ENCODE measurements around the gene RRP1B.
A peak's percentile ranks its signal among the peaks of the same experiment; 100 is the strongest.

The RRP1B gene

DNA sequence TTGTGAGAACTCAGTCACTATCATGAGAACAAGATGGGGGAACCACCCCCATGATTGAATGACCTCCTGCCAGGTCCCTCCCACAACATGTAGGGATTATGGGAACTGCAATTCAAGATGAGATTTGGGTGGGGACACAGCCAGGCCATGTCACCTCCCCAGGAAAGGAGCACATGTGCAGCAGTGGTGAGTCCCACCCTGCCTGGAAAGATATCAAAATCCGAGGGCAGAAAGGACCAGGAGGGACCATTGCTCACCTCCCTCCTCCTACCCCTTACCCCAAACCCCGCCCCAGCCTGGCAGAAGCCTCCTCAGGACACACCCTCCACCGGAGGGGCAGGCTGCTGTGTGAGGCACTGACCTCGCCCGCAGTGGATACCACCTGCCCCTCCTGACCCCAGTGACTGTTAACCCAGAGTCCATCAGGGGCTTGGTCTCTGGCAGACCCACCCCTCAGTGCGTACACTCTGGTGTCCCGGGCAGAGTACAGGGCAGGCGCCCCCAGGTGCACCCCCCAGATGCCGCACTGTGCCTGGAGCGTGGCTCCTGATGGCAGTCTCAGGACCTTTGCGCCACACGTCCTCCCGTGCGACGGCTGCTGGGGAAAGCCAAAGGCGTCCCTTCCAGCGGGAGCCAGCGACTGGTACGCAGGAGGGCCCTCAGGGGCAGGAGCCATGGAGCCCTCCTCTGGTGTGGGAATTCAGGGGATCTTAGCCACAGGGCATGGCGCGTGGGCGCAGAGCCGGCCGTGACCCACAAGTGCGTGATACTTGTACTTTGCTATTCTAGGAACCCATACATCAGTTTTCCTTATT, 80.5 kb downstream of the RRP1B start:
- no peak for TF ChIP-seq POLR2AphosphoS5 (IDR thresholded peaks at IDR 0.05; ENCODE audit: low read depth)
- TF ChIP-seq SPI1 (IDR thresholded peaks at IDR 0.05; ENCODE audit: borderline replicate concordance, low read depth) = no peak
- TF ChIP-seq, protein P1, sequence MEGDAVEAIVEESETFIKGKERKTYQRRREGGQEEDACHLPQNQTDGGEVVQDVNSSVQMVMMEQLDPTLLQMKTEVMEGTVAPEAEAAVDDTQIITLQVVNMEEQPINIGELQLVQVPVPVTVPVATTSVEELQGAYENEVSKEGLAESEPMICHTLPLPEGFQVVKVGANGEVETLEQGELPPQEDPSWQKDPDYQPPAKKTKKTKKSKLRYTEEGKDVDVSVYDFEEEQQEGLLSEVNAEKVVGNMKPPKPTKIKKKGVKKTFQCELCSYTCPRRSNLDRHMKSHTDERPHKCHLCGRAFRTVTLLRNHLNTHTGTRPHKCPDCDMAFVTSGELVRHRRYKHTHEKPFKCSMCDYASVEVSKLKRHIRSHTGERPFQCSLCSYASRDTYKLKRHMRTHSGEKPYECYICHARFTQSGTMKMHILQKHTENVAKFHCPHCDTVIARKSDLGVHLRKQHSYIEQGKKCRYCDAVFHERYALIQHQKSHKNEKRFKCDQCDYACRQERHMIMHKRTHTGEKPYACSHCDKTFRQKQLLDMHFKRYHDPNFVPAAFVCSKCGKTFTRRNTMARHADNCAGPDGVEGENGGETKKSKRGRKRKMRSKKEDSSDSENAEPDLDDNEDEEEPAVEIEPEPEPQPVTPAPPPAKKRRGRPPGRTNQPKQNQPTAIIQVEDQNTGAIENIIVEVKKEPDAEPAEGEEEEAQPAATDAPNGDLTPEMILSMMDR (IDR thresholded peaks at IDR 0.05; ENCODE audit: insufficient read depth, low read length) = no peak
- no peak for TF ChIP-seq REST (IDR thresholded peaks at IDR 0.05; ENCODE audit: insufficient replicate concordance, low read depth)
- no peak for TF ChIP-seq GABPA (IDR thresholded peaks at IDR 0.05; ENCODE audit: low read depth)
- Histone ChIP-seq H3K4me3 (replicated peaks; ENCODE audit: insufficient read depth, low read length) (no peak overlapping the region), H3K27ac (replicated peaks) (no peak overlapping the region), H3K27me3 (ENCODE audit: insufficient read depth, poor library complexity, severe bottlenecking) (no peaks in the 10 kb centered on the region)
- no peak for DNase-seq (ENCODE audit: low read depth in 1 of 2, low spot score in 1 of 2)

DNA sequence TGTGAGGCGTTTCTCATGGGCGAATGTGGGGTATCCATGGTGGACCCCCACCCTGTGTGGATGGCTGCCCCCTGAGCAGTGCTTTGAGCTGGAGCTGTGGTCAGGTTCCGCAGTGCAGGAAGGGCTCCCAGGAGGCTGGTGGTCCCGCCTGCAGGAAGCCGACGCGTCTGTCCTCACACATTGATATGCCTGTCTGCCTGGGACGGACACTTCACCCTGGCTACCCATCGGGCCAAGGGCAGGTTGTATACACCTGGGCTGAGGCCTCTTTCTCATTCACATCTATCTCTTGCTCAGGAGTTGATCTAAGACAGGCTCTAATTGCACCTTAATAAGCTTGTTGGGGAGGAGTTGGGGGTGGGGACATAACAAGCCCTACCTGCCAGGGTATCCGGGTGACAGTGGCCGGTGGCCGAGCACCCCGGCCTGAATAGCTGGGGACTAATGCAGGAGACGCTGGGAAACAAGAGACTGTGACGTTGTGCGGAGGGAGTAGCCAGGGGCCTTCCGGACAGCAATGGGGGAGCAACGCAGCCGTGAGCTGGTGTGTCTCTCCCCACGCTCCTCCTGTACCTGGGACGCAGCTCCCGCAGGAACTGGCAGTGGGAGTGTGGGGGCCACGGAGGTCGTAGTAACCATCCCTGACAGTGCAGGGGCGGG, 81.3 kb downstream of the RRP1B start:
- DNase-seq (ENCODE audit: low read depth in 1 of 2, low spot score in 1 of 2) = peak in 1 of 2 experiments; percentile 15
- Histone ChIP-seq H3K27me3 (ENCODE audit: insufficient read depth, poor library complexity, severe bottlenecking) (no peaks in the 10 kb centered on the region), H3K4me3 (replicated peaks; ENCODE audit: insufficient read depth, low read length) (no peak overlapping the region), H3K27ac (replicated peaks) (no peak overlapping the region)
- no peak for TF ChIP-seq SPI1 (IDR thresholded peaks at IDR 0.05; ENCODE audit: borderline replicate concordance, low read depth)
- TF ChIP-seq, protein P1 (IDR thresholded peaks at IDR 0.05; ENCODE audit: insufficient read depth, low read length) = no peak
- no peak for TF ChIP-seq POLR2AphosphoS5 (IDR thresholded peaks at IDR 0.05; ENCODE audit: low read depth)
- TF ChIP-seq REST (IDR thresholded peaks at IDR 0.05; ENCODE audit: insufficient replicate concordance, low read depth) = no peak

DNA sequence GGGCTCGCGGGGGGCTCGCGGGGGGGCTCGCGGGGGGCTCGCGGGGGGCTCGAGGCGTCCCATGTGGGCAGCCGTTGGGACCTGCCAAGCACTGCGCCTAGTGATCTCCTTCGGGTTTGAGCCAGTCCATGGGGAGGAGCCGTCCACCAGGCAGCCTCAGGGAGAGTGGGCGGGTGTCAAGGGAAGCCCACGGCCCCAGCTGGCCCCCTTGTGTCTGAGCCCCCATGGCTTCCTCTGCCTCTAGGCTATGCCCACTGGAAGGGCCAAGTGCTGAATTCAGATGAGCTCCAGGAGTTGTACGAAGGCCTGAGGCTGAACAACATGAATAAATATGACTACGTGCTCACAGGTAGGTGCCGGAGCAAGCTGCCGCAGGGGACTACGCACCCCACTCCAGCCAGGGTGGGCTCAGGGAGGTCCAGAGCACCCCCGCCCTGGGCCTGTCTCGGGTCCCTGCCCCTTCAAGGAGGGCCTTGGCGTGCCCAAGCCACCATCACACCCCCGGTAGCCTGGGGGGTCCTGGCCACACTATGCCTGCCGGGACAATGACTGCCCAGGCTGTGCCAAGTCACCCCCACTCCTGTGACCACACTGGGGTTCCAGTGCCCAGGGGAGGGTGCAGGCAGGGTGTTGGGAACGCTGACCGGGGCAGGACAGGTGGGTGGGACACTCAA, 82.2 kb downstream of the RRP1B start:
- H3K4me3 ChIP-seq (replicated peaks; ENCODE audit: insufficient read depth, low read length) = no peak overlapping the region
- no peak overlapping the region for H3K27ac ChIP-seq (replicated peaks)
- DNase-seq (ENCODE audit: low read depth in 1 of 2, low spot score in 1 of 2) = no peak
- H3K27me3 ChIP-seq (ENCODE audit: insufficient read depth, poor library complexity, severe bottlenecking) = no peaks in the 10 kb centered on the region
- TF ChIP-seq SPI1 (IDR thresholded peaks at IDR 0.05; ENCODE audit: borderline replicate concordance, low read depth) (no peak), REST (IDR thresholded peaks at IDR 0.05; ENCODE audit: insufficient replicate concordance, low read depth) (no peak), GABPA (IDR thresholded peaks at IDR 0.05; ENCODE audit: low read depth) (no peak), POLR2AphosphoS5 (IDR thresholded peaks at IDR 0.05; ENCODE audit: low read depth) (no peak)
- TF ChIP-seq, protein P1 (IDR thresholded peaks at IDR 0.05; ENCODE audit: insufficient read depth, low read length) = no peak
